PC-9 (cell line): ENCODE measurements around the gene NR0B1. TPM values are rescaled to one million over a fixed set of nuclear protein-coding genes. Genes with fewer than 3 reads are reported as not detected.

Experiments used
- BruUV-seq: library from RNA; stranded (reverse); fragments of 400-500 nt; replicated peaks from 2 replicates; lab custom pipeline; 2021; lab: Mats Ljungman, UMichigan
- CTCF ChIA-PET: fragments of 300-600 bp; sonication (Branson Sonifier 250); formaldehyde crosslinking; loops from one replicate; lab custom pipeline; 2022; ENCODE audit warnings: antibody characterized with exemption; lab: Charles Lee
- POLR2A ChIA-PET: fragments of 300-600 bp; sonication (Branson Sonifier 250); formaldehyde crosslinking; loops from one replicate; lab custom pipeline; 2022; ENCODE audit warnings: antibody characterized with exemption; ENCODE audit not compliant: unreplicated experiment; lab: Charles Lee
- DNase-seq, 2 experiments: peaks; one replicate each; pipeline versions ENCODE4 v3.0.0 to v3.0.0-alpha.2; 2015 to 2022; ENCODE audit warnings: mixed read lengths in 1 of 2
- H2AFZ ChIP-seq: fragments of 200-600 bp; sonication (generic); 2 replicates; pipeline ENCODE4 v1.8.1; 2017; ENCODE audit warnings: antibody characterized with exemption
- H3F3A ChIP-seq: fragments of 200-600 bp; sonication (generic); 2 replicates; pipeline ENCODE4 v1.8.1; 2017; ENCODE audit warnings: antibody characterized with exemption, mild to moderate bottlenecking, low read depth; ENCODE audit not compliant: insufficient read depth
- H3K27ac ChIP-seq: fragments of 200-600 bp; sonication (generic); 2 replicates; pipeline ENCODE4 v1.6.1; 2016; ENCODE audit warnings: mixed run types
- H3K27me3 ChIP-seq: fragments of 200-600 bp; sonication (generic); 2 replicates; pipeline ENCODE4 v1.6.1; 2016; ENCODE audit warnings: low read depth, mixed run types; ENCODE audit not compliant: insufficient read depth
- H3K36me3 ChIP-seq: fragments of 200-600 bp; sonication (generic); 2 replicates; pipeline ENCODE4 v1.6.1; 2016; ENCODE audit warnings: low read depth, mixed run types
- H3K4me1 ChIP-seq: fragments of 200-600 bp; sonication (generic); replicated peaks from 2 replicates; pipeline ENCODE4 v1.6.1; 2016; ENCODE audit warnings: mixed run types; ENCODE audit not compliant: insufficient read depth
- H3K4me2 ChIP-seq: fragments of 200-600 bp; sonication (generic); 2 replicates; pipeline ENCODE4 v1.6.1; 2017; ENCODE audit warnings: mixed run types
- H3K4me3 ChIP-seq: fragments of 200-600 bp; sonication (generic); 2 replicates; pipeline ENCODE4 v1.6.1; 2016; ENCODE audit warnings: mixed run types
- H3K79me2 ChIP-seq: fragments of 200-600 bp; sonication (generic); 2 replicates; pipeline ENCODE4 v1.6.1; 2017; ENCODE audit warnings: low read depth, mixed run types
- H3K9me2 ChIP-seq: fragments of 200-600 bp; sonication (generic); 2 replicates; pipeline ENCODE4 v1.8.1; 2017; ENCODE audit warnings: mild to moderate bottlenecking; ENCODE audit not compliant: insufficient read depth
- H3K9me3 ChIP-seq: fragments of 200-600 bp; sonication (generic); 2 replicates; pipeline ENCODE4 v1.8.1; 2016; ENCODE audit warnings: low read depth; ENCODE audit not compliant: insufficient read depth
- H4K20me1 ChIP-seq: fragments of 200-600 bp; sonication (generic); 2 replicates; pipeline ENCODE4 v1.8.1; 2017; ENCODE audit not compliant: insufficient read depth
- EZH2 ChIP-seq: fragments of 200-600 bp; sonication (generic); IDR thresholded peaks from 2 replicates; pipeline ENCODE4 v1.8.0; 2017; ENCODE audit warnings: antibody characterized with exemption, low read depth
- intact Hi-C: fragments of 100-400 bp; cut with micrococcal nuclease; formaldehyde crosslinking; loops from one replicate; pipeline ENCODE4 v1.10.0; 2022; ENCODE audit not compliant: unreplicated experiment
- total RNA-seq: library from RNA; stranded (reverse); gene quantifications from 2 replicates; pipeline ENCODE4 v1.2.3, GENCODE V29; 2021
- TF ChIP-seq, protein P1 (sequence below): fragments of 200-600 bp; sonication (generic); conservative IDR thresholded peaks from 2 replicates; pipeline ENCODE4 v1.6.1; 2017; ENCODE audit warnings: mixed run types, antibody characterized with exemption, mild to moderate bottlenecking, moderate library complexity

Gene NR0B1
- total RNA-seq, 1 experiment from 2014 or later: 66.6 TPM

DNA sequence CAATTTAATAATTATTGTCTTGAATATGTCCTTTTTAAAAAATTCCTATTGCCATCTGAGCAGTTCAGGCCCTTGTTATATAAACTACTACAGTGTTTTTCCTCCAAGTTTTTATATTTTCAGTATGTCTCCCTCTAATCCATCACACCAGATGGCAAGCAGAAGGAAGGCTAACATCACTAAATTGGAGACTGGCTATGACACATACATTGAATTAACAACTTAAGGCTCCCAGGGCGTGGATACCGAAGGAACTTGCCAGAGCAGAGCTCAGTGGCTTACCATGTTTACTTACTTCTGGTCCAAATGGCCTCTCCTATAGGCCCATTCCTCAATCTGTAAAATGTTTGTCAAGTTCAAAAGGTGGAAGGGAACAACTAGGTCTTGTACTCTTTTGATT is 49.3 kb downstream of the NR0B1 start:
- no peak for DNase-seq
- Histone ChIP-seq H3K36me3 (no peaks in the 10 kb centered on the region), H3K4me3 (no peak overlapping the region), H3F3A (no peaks in the 10 kb centered on the region), H3K27ac (no peak overlapping the region), H3K9me3 (no peaks in the 10 kb centered on the region), H3K27me3 (no peaks in the 10 kb centered on the region), H2AFZ (no peak overlapping the region), H3K79me2 (no peaks in the 10 kb centered on the region), H3K4me2 (no peak overlapping the region), H3K9me2 (no peaks in the 10 kb centered on the region), H3K4me1 (no peaks in the 10 kb centered on the region), H4K20me1 (no peaks in the 10 kb centered on the region)
- POLR2A ChIA-PET: no interaction called here
- no peak for TF ChIP-seq EZH2
- TF ChIP-seq, protein P1, sequence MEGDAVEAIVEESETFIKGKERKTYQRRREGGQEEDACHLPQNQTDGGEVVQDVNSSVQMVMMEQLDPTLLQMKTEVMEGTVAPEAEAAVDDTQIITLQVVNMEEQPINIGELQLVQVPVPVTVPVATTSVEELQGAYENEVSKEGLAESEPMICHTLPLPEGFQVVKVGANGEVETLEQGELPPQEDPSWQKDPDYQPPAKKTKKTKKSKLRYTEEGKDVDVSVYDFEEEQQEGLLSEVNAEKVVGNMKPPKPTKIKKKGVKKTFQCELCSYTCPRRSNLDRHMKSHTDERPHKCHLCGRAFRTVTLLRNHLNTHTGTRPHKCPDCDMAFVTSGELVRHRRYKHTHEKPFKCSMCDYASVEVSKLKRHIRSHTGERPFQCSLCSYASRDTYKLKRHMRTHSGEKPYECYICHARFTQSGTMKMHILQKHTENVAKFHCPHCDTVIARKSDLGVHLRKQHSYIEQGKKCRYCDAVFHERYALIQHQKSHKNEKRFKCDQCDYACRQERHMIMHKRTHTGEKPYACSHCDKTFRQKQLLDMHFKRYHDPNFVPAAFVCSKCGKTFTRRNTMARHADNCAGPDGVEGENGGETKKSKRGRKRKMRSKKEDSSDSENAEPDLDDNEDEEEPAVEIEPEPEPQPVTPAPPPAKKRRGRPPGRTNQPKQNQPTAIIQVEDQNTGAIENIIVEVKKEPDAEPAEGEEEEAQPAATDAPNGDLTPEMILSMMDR: no peak
- no TSS peak for BruUV-seq
- intact Hi-C loops: no loop called here
- CTCF ChIA-PET: no interaction called here

Other genes starting within 250 kb of the NR0B1 start
- gene MAGEB2, start 93.8 kb downstream of the NR0B1 start, total RNA-seq: not detected in 2 replicates
- not detected in 2 replicates for gene MAGEB3, start 78.7 kb downstream of the NR0B1 start, total RNA-seq
- gene MAGEB4, start 67.4 kb downstream of the NR0B1 start, total RNA-seq: not detected in 2 replicates
- not detected in 2 replicates for gene MAGEB1, start 62.2 kb downstream of the NR0B1 start, total RNA-seq